Prostate gland (tissue), 2 donors: Measurements from ENCODE around the gene SULT1A1. TPM values are rescaled to one million over a fixed set of nuclear protein-coding genes. Genes with fewer than 3 reads are reported as not detected.

ENCODE experiments used
- DNase-seq: peaks from one replicate; pipeline ENCODE4 v3.0.0-alpha.2; 2019; ENCODE audit warnings: low spot score
- H3K27ac ChIP-seq, 2 donors: fragments of 200-600 bp; sonication (generic); 2 replicates each; pipeline ENCODE4 v1.5.1; 2017 to 2019
- H3K27me3 ChIP-seq: fragments of 200-600 bp; sonication (generic); replicated peaks from 2 replicates; pipeline ENCODE4 v1.5.1; 2019; ENCODE audit not compliant: insufficient read depth
- H3K36me3 ChIP-seq, 2 donors: fragments of 200-600 bp; sonication (generic); 1 replicate in 1 of 2; 2 replicates in 1 of 2; pipeline versions ENCODE4 v1.5.1 to v1.8.1; 2017 to 2019
- H3K4me1 ChIP-seq: fragments of 200-600 bp; sonication (generic); replicated peaks from 2 replicates; pipeline ENCODE4 v1.5.1; 2019
- H3K4me3 ChIP-seq, 2 donors: fragments of 200-600 bp; sonication (generic); 2 replicates each; pipeline ENCODE4 v1.5.1; 2017 to 2019
- H3K9me3 ChIP-seq: fragments of 200-600 bp; sonication (generic); 2 replicates; pipeline ENCODE4 v1.5.1; 2017
- CTCF ChIP-seq, 4 experiments: fragments of 200-600 bp in 2 of 4; fragments of 450-650 bp in 2 of 4; sonication (generic) in 2 of 4; IDR thresholded peaks; 1 replicate in 3 of 4; 2 replicates in 1 of 4; pipeline ENCODE4 v1.5.1; 2016 to 2019; ENCODE audit warnings: antibody characterized with exemption in 4 of 4, mild to moderate bottlenecking in 2 of 4, moderate library complexity in 2 of 4
- POLR2A ChIP-seq: fragments of 450-650 bp; IDR thresholded peaks from one replicate; pipeline ENCODE4 v1.6.1; 2016; ENCODE audit warnings: antibody characterized with exemption, mild to moderate bottlenecking
- POLR2AphosphoS5 ChIP-seq: sonication (generic); formaldehyde crosslinking; IDR thresholded peaks from one replicate; pipeline ENCODE4 v1.6.1; 2017; ENCODE audit warnings: antibody characterized with exemption
- WGBS: methylation state at CpG from one replicate; pipeline ENCODE4 v1.1.5; 2018; 5-methylcytosine and 5-hydroxymethylcytosine counted together
- intact Hi-C: fragments of 100-400 bp; cut with DNase I; formaldehyde crosslinking; loops from one replicate; pipeline ENCODE4 v1.14.2; 2022
- total RNA-seq, 2 donors: library from RNA; depleted of rRNA; stranded (reverse); fragments of >200 nt; gene quantifications; one replicate each; pipeline ENCODE4 v1.1.0, GENCODE V29; 2016

SULT1A1 gene
- total RNA-seq, 2 donors from 2014 or later = 17.6 to 21.5 TPM

GRCh38 chr16:28563218-28563617, 46.6 kb downstream of the SULT1A1 start:
- WGBS = 86% methylated on average over 6 of the region's 6 CpGs
- Histone ChIP-seq H3K4me1 (no peaks in the 10 kb centered on the region), H3K27ac (no peak overlapping the region), H3K9me3 (no peaks in the 10 kb centered on the region), H3K27me3 (no peaks in the 10 kb centered on the region), H3K36me3 (no peaks in the 10 kb centered on the region), H3K4me3 (no peak overlapping the region)
- TF ChIP-seq CTCF (IDR thresholded peaks at IDR 0.05) (no peak), POLR2AphosphoS5 (no peak), POLR2A (no peak)
- intact Hi-C loops = no loop called here
- no peak for DNase-seq

GRCh38 chr16:28562199-28562598, 47.6 kb downstream of the SULT1A1 start:
- no peak for DNase-seq
- H3K27ac ChIP-seq = peak overlapping the region in 1 of 2 donors; percentile 32
- H3K36me3 ChIP-seq = no peaks in the 10 kb centered on the region
- H3K4me3 ChIP-seq = no peak overlapping the region
- H3K4me1 ChIP-seq = no peaks in the 10 kb centered on the region
- TF ChIP-seq POLR2AphosphoS5 (no peak), CTCF (IDR thresholded peaks at IDR 0.05) (no peak), POLR2A (no peak)
- intact Hi-C loops = no loop called here
- WGBS = 75% methylated on average over 4 of the region's 4 CpGs
- no peaks in the 10 kb centered on the region for H3K9me3 ChIP-seq
- no peaks in the 10 kb centered on the region for H3K27me3 ChIP-seq

- Histone ChIP-seq H3K9me3 (no peaks in the 10 kb centered on the region), H3K27me3 (no peaks in the 10 kb centered on the region), H3K27ac (peak overlapping the region in 1 of 2 donors; percentile 32), H3K4me3 (no peak overlapping the region), H3K36me3 (no peaks in the 10 kb centered on the region), H3K4me1 (no peaks in the 10 kb centered on the region)
- 48% methylated on average over 7 of the region's 7 CpGs for WGBS
- TF ChIP-seq CTCF (IDR thresholded peaks at IDR 0.05) = no peak
- TF ChIP-seq POLR2AphosphoS5 = peak; percentile 51
- no peak for DNase-seq
- intact Hi-C loops = no loop called here
These were observed 48.2 kb downstream of the SULT1A1 start for GRCh38 chr16:28561557-28562187.

- no peak for DNase-seq
- 84% methylated on average over 3 of the region's 3 CpGs for WGBS
- intact Hi-C loops = no loop called here
These were observed 51.4 kb downstream of the SULT1A1 start for GRCh38 chr16:28558456-28558855.

More at GRCh38 chr16:28558456-28558855, 51.4 kb downstream of the SULT1A1 start:
- Histone ChIP-seq H3K4me1 (no peaks in the 10 kb centered on the region), H3K36me3 (no peaks in the 10 kb centered on the region), H3K27me3 (no peaks in the 10 kb centered on the region), H3K4me3 (no peak overlapping the region), H3K27ac (no peak overlapping the region), H3K9me3 (no peaks in the 10 kb centered on the region)
- no peak for TF ChIP-seq POLR2AphosphoS5
- no peak for TF ChIP-seq POLR2A
- TF ChIP-seq CTCF (IDR thresholded peaks at IDR 0.05) = no peak
